GM12878 (cell line): ENCODE data around the gene SPDYE17.
"Not testable (repeated sequence)": the region's sequence is repeated elsewhere in the genome, so short reads cannot be mapped to it uniquely, and the experiment has no call there.

Experiments used
- CBFB ChIP-seq: IDR thresholded peaks from 2 replicates; pipeline ENCODE4 v1.6.1; 2016; ENCODE audit warnings: antibody characterized with exemption, low read depth
- CHD2 ChIP-seq: IDR thresholded peaks from 2 replicates; pipeline ENCODE4 v1.6.1; 2011; ENCODE audit warnings: low read depth, low read length, improper control_type of control experiment, borderline replicate concordance
- EP300 ChIP-seq, 2 experiments: fragments of 150-350 bp in 1 of 2; IDR thresholded peaks; 2 replicates each; pipeline ENCODE4 v1.6.1; 2011 to 2012; ENCODE audit warnings: low read depth in 2 of 2, low read length in 2 of 2, borderline replicate concordance in 1 of 2, improper control_type of control experiment in 1 of 2, inconsistent platforms in 1 of 2; ENCODE audit not compliant: control insufficient read depth in 1 of 2
- IRF4 ChIP-seq: IDR thresholded peaks from 2 replicates; pipeline ENCODE4 v1.6.1; 2011; ENCODE audit warnings: low read depth, low read length
- NRF1 ChIP-seq: conservative IDR thresholded peaks from 2 replicates; pipeline ENCODE4 v1.6.1; 2011; ENCODE audit warnings: mild to moderate bottlenecking, low read depth, low read length, improper control_type of control experiment
- SRF ChIP-seq, 2 experiments: IDR thresholded peaks; 2 replicates each; pipeline ENCODE4 v1.6.1; 2011; ENCODE audit warnings: low read depth in 2 of 2, low read length in 2 of 2, mild to moderate bottlenecking in 1 of 2, moderate library complexity in 1 of 2
- TF ChIP-seq, protein P1 (sequence below): IDR thresholded peaks from 2 replicates; pipeline ENCODE4 v1.6.1; 2012; ENCODE audit warnings: mild to moderate bottlenecking, low read depth, low read length

DNA sequence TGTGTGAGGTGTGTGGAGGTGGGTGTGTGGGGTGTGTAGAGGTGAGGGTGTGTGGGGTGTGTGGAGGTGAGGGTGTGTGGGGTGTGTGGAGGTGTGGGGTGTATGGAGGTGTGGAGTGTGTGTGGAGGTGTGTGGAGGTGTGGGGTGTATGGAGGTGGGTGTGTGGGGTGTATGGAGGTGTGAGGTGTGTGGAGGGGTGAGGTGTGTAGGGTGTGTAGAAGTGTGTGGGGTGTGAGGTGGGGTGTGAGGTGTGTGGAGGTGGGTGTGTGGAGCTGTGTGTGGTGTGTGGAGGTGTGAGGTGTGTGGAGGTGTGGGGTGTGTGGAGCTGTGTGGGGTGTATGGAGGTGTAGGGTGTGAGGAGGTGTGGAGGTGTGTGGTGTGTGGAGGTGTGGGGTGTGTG, 35.2 kb downstream of the SPDYE17 start:
- TF ChIP-seq CHD2; EP300 (IDR thresholded peaks at IDR 0.05; ENCODE audit: borderline replicate concordance in 1 of 2, control insufficient read depth in 1 of 2, low read depth in 2 of 2, low read length in 2 of 2); SRF (IDR thresholded peaks at IDR 0.05; ENCODE audit: low read depth in 2 of 2, low read length in 2 of 2); NRF1; IRF4; CBFB: not testable (repeated sequence)
- TF ChIP-seq, protein P1, sequence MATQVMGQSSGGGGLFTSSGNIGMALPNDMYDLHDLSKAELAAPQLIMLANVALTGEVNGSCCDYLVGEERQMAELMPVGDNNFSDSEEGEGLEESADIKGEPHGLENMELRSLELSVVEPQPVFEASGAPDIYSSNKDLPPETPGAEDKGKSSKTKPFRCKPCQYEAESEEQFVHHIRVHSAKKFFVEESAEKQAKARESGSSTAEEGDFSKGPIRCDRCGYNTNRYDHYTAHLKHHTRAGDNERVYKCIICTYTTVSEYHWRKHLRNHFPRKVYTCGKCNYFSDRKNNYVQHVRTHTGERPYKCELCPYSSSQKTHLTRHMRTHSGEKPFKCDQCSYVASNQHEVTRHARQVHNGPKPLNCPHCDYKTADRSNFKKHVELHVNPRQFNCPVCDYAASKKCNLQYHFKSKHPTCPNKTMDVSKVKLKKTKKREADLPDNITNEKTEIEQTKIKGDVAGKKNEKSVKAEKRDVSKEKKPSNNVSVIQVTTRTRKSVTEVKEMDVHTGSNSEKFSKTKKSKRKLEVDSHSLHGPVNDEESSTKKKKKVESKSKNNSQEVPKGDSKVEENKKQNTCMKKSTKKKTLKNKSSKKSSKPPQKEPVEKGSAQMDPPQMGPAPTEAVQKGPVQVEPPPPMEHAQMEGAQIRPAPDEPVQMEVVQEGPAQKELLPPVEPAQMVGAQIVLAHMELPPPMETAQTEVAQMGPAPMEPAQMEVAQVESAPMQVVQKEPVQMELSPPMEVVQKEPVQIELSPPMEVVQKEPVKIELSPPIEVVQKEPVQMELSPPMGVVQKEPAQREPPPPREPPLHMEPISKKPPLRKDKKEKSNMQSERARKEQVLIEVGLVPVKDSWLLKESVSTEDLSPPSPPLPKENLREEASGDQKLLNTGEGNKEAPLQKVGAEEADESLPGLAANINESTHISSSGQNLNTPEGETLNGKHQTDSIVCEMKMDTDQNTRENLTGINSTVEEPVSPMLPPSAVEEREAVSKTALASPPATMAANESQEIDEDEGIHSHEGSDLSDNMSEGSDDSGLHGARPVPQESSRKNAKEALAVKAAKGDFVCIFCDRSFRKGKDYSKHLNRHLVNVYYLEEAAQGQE: not testable (repeated sequence)
